Cortex of kidney (tissue), 1 donor: ENCODE measurements around the gene MYL3.

Source experiments
- DNase-seq: peaks from one replicate; lab custom pipeline; 2025; lab: John Stamatoyannopoulos, UW

The MYL3 gene

GRCh38 chr3:46851364-46852333, 11.6 kb downstream of the MYL3 start:
- DNase-seq, result no peak

GRCh38 chr3:46850468-46850779, 12.8 kb downstream of the MYL3 start:
- DNase-seq, result no peak

GRCh38 chr3:46849686-46850467, 13.4 kb downstream of the MYL3 start:
- DNase-seq, result no peak

- no peak for DNase-seq
These were observed 14.1 kb downstream of the MYL3 start for GRCh38 chr3:46849045-46849631.

GRCh38 chr3:46848271-46849044, 14.8 kb downstream of the MYL3 start:
- no peak for DNase-seq

- no peak for DNase-seq
These were observed 15.5 kb downstream of the MYL3 start for GRCh38 chr3:46847744-46848143.

- DNase-seq, result no peak
These were observed 16.4 kb downstream of the MYL3 start for GRCh38 chr3:46846624-46847542.

GRCh38 chr3:46845860-46846623, 17.2 kb downstream of the MYL3 start:
- no peak for DNase-seq

- no peak for DNase-seq
These were observed 17.8 kb downstream of the MYL3 start for GRCh38 chr3:46845397-46845859.

GRCh38 chr3:46844881-46845312, 18.3 kb downstream of the MYL3 start:
- DNase-seq, result no peak

- no peak for DNase-seq
These were observed 18.8 kb downstream of the MYL3 start for GRCh38 chr3:46844397-46844796.

- DNase-seq, result no peak
These were observed 19.7 kb downstream of the MYL3 start for GRCh38 chr3:46843508-46843907.

- DNase-seq, result no peak
These were observed 22.8 kb downstream of the MYL3 start for GRCh38 chr3:46840491-46840890.

GRCh38 chr3:46838301-46838700, 24.9 kb downstream of the MYL3 start:
- DNase-seq, result no peak

GRCh38 chr3:46835491-46835890, 27.8 kb downstream of the MYL3 start:
- DNase-seq, result no peak

GRCh38 chr3:46835054-46835453, 28.2 kb downstream of the MYL3 start:
- no peak for DNase-seq

- no peak for DNase-seq
These were observed 29.6 kb downstream of the MYL3 start for GRCh38 chr3:46833346-46834300.

GRCh38 chr3:46831841-46832240, 31.4 kb downstream of the MYL3 start:
- DNase-seq, result no peak

- DNase-seq, result no peak
These were observed 31.9 kb downstream of the MYL3 start for GRCh38 chr3:46831316-46831715.
